ENCODE data around the gene FIZ1. TPM values are rescaled to one million over a fixed set of nuclear protein-coding genes. Genes with fewer than 3 reads are reported as not detected.

Gene FIZ1
- total RNA-seq, 4 donors from 2014 or later = 8.3 to 17.3 (median 11.4) TPM

DNA sequence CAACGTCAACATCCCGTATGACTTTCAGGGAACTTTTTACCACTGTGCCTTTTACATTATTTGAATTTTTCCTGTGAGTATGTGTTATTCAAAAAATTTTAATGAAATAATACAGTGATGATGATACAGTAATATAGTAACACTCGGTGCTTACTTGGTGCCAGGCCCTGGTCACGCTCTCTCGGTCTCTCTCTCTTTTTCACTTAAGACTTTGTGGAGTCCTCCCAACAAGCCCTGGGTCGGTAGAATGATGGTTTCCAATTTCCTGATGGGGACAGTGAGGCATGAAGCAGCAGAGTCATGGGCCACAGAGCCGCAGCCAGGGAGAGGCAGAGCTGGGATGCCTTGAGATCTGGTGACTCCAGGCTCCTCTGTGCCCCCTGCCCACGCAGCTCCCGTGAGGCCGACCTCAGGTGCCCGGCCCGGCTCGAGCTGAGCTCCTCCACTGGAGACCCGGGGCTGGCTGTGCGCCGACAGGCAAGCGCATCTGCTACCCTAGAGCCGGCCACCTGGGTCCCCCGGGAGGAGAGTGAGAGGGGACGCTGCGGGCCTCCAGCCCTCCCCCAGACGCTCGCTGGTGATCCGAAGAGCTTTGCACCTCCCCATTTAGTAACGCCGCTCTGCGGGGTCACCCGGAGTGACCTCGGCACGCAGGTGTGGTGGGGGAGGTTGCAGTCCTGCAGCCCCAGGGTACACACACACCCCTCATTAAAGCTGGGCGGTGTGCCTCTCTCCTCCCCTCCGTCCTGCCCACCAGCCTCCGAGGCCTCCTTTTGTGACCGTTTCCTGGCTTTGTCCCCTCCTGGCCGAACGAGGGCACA lies 49.6 kb downstream of the FIZ1 start:
- H3K9me3 ChIP-seq = no peaks in the 10 kb centered on the region
- peaks cover 23 to 36% (median 31%) of the 10 kb centered on the region in 4 donors for H3K4me1 ChIP-seq
- peaks cover 0 to 89% (median 9%) of the 10 kb centered on the region in 4 donors for H3K27me3 ChIP-seq
- peak overlapping the region; percentile 29 to 47 (median 40) for H3K27ac ChIP-seq (replicated peaks in 1 of 4)
- intact Hi-C loops (cut with DNase I) = no loop called here
- peak overlapping the region in 3 of 4 donors; percentile 6 to 14 (median 13) for H3K4me3 ChIP-seq
- TF ChIP-seq CTCF (IDR thresholded peaks at IDR 0.05) (no peak), POLR2AphosphoS5 (IDR thresholded peaks at IDR 0.05) (no peak), EP300 (IDR thresholded peaks at IDR 0.05) (no peak), POLR2A (IDR thresholded peaks at IDR 0.05; ENCODE audit: low read depth) (no peak)
- 39% methylated on average over 25 of the region's 36 CpGs for WGBS
- no peak for DNase-seq (ENCODE audit: extremely low spot score)
- H3K36me3 ChIP-seq = no peaks in the 10 kb centered on the region

GRCh38 chr19:55546822-55547614 lies 52.3 kb downstream of the FIZ1 start:
- H3K4me3 ChIP-seq = no peak overlapping the region
- peaks cover 23 to 36% (median 31%) of the 10 kb centered on the region in 4 donors for H3K4me1 ChIP-seq
- peaks cover 0 to 75% (median 14%) of the 10 kb centered on the region in 4 donors for H3K27me3 ChIP-seq
- DNase-seq (ENCODE audit: extremely low spot score) = peak; percentile 92
- intact Hi-C loops (cut with DNase I) = no loop called here
- peak overlapping the region; percentile 62 to 74 (median 66) for H3K27ac ChIP-seq (replicated peaks in 1 of 4)
- 18% methylated on average over 14 of the region's 17 CpGs for WGBS
- no peaks in the 10 kb centered on the region for H3K36me3 ChIP-seq
- no peaks in the 10 kb centered on the region for H3K9me3 ChIP-seq
- TF ChIP-seq EP300 (IDR thresholded peaks at IDR 0.05) (no peak), POLR2AphosphoS5 (IDR thresholded peaks at IDR 0.05) (peak; percentile 62 to 81), CTCF (IDR thresholded peaks at IDR 0.05) (no peak), POLR2A (IDR thresholded peaks at IDR 0.05; ENCODE audit: low read depth) (no peak)

DNA sequence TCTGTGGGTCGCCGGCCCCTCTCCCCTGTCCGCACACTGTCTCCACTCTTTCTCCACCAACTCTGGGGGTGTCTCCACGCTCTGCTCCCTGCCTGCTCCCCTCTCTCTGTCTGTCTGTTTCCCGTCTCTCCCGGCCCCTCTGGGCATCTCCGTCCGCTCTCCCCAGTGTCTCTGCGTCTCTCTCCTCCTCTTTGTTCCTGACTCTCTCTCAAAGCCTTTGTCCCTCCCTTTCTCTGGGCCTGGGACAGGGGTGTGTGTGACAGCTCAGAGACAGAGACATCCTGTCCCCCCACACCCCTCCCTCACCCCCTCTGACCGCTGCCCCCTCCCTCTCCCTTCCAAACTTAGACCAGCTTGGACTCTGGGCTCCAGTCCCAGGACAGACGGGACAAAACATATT lies 53.3 kb downstream of the FIZ1 start:
- intact Hi-C loops (cut with DNase I) = no loop called here
- Histone ChIP-seq H3K27me3 (peaks cover 0 to 65% (median 10%) of the 10 kb centered on the region in 4 donors), H3K4me3 (no peak overlapping the region), H3K36me3 (no peaks in the 10 kb centered on the region), H3K27ac (replicated peaks in 1 of 4) (peak overlapping the region; percentile 62 to 74 (median 66)), H3K9me3 (no peaks in the 10 kb centered on the region), H3K4me1 (peaks cover 23 to 36% (median 31%) of the 10 kb centered on the region in 4 donors)
- DNase-seq (ENCODE audit: extremely low spot score) = no peak
- no peak for TF ChIP-seq CTCF (IDR thresholded peaks at IDR 0.05)
- no peak for TF ChIP-seq POLR2A (IDR thresholded peaks at IDR 0.05; ENCODE audit: low read depth)
- TF ChIP-seq POLR2AphosphoS5 (IDR thresholded peaks at IDR 0.05) = no peak
- TF ChIP-seq EP300 (IDR thresholded peaks at IDR 0.05) = no peak
- WGBS = 60% methylated on average over 11 of the region's 11 CpGs

DNA sequence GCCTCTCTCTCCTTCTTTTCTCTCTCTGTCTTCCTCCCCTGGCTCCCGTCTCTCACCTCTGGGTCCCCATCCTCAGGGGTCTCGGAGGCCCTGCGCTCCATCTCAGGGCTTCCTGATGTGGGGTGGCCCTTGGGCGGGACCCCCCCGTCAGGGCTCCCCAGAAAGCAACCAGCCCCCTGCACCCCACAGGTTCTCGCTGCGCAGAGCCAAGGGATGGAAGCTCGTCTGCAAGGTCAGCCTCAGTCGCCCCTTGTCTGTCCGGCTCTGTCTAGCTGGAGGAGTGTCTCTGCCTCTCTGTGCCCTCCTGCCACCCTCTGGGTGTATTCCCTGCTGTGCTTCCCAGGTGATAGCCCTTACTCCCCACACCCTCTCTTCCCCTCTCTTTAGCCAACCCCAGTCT lies 53.9 kb downstream of the FIZ1 start, which contains the start of gene SBK3:
Gene SBK3, minus strand, starts transcription at position 101 of the 400 bp plus-strand sequence. Its CDS starts 0 bp downstream, at position 101.
- TF ChIP-seq POLR2A (IDR thresholded peaks at IDR 0.05; ENCODE audit: low read depth) (no peak), CTCF (IDR thresholded peaks at IDR 0.05) (no peak), EP300 (IDR thresholded peaks at IDR 0.05) (no peak), POLR2AphosphoS5 (IDR thresholded peaks at IDR 0.05) (no peak)
- Histone ChIP-seq H3K9me3 (no peaks in the 10 kb centered on the region), H3K27me3 (peaks cover 0 to 63% (median 10%) of the 10 kb centered on the region in 4 donors), H3K36me3 (no peaks in the 10 kb centered on the region), H3K4me3 (no peak within 1 kb of the TSS), H3K4me1 (peaks cover 23 to 36% (median 31%) of the 10 kb centered on the region in 4 donors), H3K27ac (replicated peaks in 1 of 4) (peak within 1 kb of the TSS; percentile 62 to 74 (median 66))
- DNase-seq (ENCODE audit: extremely low spot score) = no peak
- intact Hi-C loops (cut with DNase I) = no loop called here
- 86% methylated on average over 8 of the region's 10 CpGs for WGBS

Data from esophagus muscularis mucosa (tissue), 4 donors.